ENCODE results near the gene ADCY3.

DNA sequence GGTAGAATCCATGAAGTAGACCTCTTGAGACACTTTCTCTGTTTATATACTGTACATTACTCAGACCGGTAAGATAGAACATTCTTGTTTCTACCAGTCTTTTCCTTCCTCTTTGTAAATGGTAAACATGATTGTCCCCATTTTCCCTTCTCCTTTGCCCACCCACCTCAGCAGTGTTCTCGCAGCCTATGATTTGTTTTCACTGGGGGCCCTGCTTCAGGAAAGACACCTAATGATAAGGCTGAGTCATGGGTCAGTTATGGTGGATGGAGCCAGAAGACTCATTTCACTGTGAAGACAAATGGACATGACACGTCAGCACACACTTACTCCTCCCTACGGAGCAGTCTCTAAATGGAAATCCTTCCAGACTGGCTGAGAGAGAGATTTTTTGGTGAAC is 103.2 kb downstream of the ADCY3 start:
- TF ChIP-seq, protein P1, sequence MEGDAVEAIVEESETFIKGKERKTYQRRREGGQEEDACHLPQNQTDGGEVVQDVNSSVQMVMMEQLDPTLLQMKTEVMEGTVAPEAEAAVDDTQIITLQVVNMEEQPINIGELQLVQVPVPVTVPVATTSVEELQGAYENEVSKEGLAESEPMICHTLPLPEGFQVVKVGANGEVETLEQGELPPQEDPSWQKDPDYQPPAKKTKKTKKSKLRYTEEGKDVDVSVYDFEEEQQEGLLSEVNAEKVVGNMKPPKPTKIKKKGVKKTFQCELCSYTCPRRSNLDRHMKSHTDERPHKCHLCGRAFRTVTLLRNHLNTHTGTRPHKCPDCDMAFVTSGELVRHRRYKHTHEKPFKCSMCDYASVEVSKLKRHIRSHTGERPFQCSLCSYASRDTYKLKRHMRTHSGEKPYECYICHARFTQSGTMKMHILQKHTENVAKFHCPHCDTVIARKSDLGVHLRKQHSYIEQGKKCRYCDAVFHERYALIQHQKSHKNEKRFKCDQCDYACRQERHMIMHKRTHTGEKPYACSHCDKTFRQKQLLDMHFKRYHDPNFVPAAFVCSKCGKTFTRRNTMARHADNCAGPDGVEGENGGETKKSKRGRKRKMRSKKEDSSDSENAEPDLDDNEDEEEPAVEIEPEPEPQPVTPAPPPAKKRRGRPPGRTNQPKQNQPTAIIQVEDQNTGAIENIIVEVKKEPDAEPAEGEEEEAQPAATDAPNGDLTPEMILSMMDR (IDR thresholded peaks at IDR 0.05), result no peak
- TF ChIP-seq, protein P2, sequence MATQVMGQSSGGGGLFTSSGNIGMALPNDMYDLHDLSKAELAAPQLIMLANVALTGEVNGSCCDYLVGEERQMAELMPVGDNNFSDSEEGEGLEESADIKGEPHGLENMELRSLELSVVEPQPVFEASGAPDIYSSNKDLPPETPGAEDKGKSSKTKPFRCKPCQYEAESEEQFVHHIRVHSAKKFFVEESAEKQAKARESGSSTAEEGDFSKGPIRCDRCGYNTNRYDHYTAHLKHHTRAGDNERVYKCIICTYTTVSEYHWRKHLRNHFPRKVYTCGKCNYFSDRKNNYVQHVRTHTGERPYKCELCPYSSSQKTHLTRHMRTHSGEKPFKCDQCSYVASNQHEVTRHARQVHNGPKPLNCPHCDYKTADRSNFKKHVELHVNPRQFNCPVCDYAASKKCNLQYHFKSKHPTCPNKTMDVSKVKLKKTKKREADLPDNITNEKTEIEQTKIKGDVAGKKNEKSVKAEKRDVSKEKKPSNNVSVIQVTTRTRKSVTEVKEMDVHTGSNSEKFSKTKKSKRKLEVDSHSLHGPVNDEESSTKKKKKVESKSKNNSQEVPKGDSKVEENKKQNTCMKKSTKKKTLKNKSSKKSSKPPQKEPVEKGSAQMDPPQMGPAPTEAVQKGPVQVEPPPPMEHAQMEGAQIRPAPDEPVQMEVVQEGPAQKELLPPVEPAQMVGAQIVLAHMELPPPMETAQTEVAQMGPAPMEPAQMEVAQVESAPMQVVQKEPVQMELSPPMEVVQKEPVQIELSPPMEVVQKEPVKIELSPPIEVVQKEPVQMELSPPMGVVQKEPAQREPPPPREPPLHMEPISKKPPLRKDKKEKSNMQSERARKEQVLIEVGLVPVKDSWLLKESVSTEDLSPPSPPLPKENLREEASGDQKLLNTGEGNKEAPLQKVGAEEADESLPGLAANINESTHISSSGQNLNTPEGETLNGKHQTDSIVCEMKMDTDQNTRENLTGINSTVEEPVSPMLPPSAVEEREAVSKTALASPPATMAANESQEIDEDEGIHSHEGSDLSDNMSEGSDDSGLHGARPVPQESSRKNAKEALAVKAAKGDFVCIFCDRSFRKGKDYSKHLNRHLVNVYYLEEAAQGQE (IDR thresholded peaks at IDR 0.05; ENCODE audit: low read depth, low read length), result no peak
- TF ChIP-seq CHD2 (IDR thresholded peaks at IDR 0.05; ENCODE audit: low read length, partially characterized antibody) (no peak), TAF1 (IDR thresholded peaks at IDR 0.05; ENCODE audit: borderline replicate concordance, low read depth, low read length) (no peak)
